ENCODE measurements around the gene SMARCA2.

- TF ChIP-seq CTCF (IDR thresholded peaks at IDR 0.05) (peak in 5 of 6 experiments; percentile 5 to 50 (median 44)), POLR2A (IDR thresholded peaks at IDR 0.05) (no peak)
Measured at GRCh38 chr9:2116073-2116472, 100.9 kb downstream of the SMARCA2 start.

All from adrenal gland (tissue), 5 donors.